ENCODE results near the gene VIT. TPM values are rescaled to one million over a fixed set of nuclear protein-coding genes. Genes with fewer than 3 reads are reported as not detected.

VIT gene
- total RNA-seq, 1 donor from 2014 or later: not detected

DNA sequence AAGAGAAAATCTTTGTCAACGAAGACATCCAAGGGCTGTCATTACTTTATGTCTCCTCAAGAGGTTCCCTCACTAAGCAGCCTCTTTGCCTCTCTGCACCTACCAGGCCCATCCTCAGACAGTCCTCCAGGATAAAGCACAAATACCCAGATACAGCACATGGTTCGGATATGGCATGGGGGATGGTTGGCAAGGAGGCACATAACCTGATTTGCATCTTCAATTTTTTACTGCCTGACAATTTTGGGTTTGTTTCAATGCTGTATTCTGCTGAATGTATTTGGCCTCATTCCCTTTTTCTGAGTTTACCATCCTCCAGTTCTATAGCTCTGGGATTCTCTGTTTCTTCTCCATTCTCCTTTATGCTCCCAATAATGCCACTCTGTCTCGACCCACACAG lies 78.8 kb downstream of the VIT start:
- Histone ChIP-seq H3K27ac (ENCODE audit: low read depth, low read length) (no peak overlapping the region), H3K4me1 (ENCODE audit: insufficient read depth, low read length) (no peaks in the 10 kb centered on the region), H3K4me3 (ENCODE audit: insufficient read depth, low read depth, low read length) (no peak overlapping the region), H3K9me3 (ENCODE audit: insufficient read depth, low read depth, low read length) (no peaks in the 10 kb centered on the region), H4K20me1 (ENCODE audit: insufficient read depth, low read length) (no peaks in the 10 kb centered on the region), H3K36me3 (ENCODE audit: insufficient read depth, low read length) (no peaks in the 10 kb centered on the region), H3K9ac (ENCODE audit: low read length) (no peak overlapping the region), H2AFZ (ENCODE audit: low read depth, low read length) (no peak overlapping the region), H3K79me2 (ENCODE audit: insufficient read depth, low read length) (no peaks in the 10 kb centered on the region), H3K27me3 (ENCODE audit: insufficient read depth, low read length) (no peaks in the 10 kb centered on the region), H3K4me2 (ENCODE audit: low read length) (no peak overlapping the region)
- no peaks in the 10 kb centered on the region for H3K4me1 Mint-ChIP-seq (ENCODE audit: low read depth, unreplicated experiment)
- no peak for TF ChIP-seq EZH2 (IDR thresholded peaks at IDR 0.05; ENCODE audit: insufficient read depth, low read length)
- TF ChIP-seq, protein P1, sequence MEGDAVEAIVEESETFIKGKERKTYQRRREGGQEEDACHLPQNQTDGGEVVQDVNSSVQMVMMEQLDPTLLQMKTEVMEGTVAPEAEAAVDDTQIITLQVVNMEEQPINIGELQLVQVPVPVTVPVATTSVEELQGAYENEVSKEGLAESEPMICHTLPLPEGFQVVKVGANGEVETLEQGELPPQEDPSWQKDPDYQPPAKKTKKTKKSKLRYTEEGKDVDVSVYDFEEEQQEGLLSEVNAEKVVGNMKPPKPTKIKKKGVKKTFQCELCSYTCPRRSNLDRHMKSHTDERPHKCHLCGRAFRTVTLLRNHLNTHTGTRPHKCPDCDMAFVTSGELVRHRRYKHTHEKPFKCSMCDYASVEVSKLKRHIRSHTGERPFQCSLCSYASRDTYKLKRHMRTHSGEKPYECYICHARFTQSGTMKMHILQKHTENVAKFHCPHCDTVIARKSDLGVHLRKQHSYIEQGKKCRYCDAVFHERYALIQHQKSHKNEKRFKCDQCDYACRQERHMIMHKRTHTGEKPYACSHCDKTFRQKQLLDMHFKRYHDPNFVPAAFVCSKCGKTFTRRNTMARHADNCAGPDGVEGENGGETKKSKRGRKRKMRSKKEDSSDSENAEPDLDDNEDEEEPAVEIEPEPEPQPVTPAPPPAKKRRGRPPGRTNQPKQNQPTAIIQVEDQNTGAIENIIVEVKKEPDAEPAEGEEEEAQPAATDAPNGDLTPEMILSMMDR (IDR thresholded peaks at IDR 0.05; ENCODE audit: insufficient read depth, low read depth, low read length): no peak
- DNase-seq (ENCODE audit: low read depth) (no peak), FAIRE-seq (no peak)
- H3K9me3 Mint-ChIP-seq (ENCODE audit: unreplicated experiment): no peaks in the 10 kb centered on the region
- H3K4me3 Mint-ChIP-seq (ENCODE audit: unreplicated experiment): no peak overlapping the region
- H3K27me3 Mint-ChIP-seq (ENCODE audit: low read depth, unreplicated experiment): peaks cover 14% of the 10 kb centered on the region
- H3K36me3 Mint-ChIP-seq (ENCODE audit: low read depth, unreplicated experiment): no peaks in the 10 kb centered on the region
- no peak overlapping the region for H3K27ac Mint-ChIP-seq (ENCODE audit: unreplicated experiment)

DNA sequence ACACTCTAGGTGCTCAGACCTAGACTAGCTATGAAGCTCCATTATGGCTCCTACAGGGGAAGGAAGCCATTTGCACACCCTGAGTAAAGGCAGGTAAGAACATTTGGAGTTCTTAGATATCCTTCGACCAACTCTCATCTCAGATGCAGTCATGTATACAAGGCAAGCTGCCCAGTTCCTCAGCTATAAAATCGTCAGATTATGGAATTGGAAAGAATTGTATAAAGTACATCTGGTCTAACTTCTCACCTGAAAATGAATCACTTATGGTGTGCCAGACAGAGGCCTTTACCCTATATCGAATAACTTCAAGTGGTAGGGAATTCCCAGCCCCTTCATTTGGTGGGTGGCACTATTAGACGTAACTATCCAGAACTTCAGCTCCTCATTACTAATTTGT lies 79.3 kb downstream of the VIT start:
- Mint-ChIP-seq H3K27me3 (ENCODE audit: low read depth, unreplicated experiment) (peaks cover 14% of the 10 kb centered on the region), H3K27ac (ENCODE audit: unreplicated experiment) (no peak overlapping the region)

DNA sequence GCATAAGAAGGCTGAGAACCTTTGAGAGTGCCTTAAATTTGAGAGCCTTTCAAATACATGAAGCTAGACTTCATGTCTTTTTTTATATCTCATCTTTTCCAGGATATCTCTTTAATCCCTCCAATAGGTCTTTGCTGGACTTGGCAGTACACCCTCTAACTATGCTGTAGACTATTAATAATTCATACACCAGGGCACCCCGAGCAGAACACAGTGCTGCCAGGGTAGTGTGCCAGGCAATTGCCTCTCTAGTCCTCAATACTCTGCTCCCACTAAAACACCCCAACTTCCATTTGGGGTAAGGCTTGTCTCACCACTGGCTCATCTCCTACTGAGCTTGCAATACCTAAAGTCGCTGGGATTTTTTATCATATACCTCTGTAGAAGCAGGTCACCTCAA lies 80.8 kb downstream of the VIT start:
- no peak for FAIRE-seq
- Mint-ChIP-seq H3K4me3 (ENCODE audit: unreplicated experiment) (no peak overlapping the region), H3K27ac (ENCODE audit: unreplicated experiment) (no peak overlapping the region), H3K36me3 (ENCODE audit: low read depth, unreplicated experiment) (no peaks in the 10 kb centered on the region), H3K27me3 (ENCODE audit: low read depth, unreplicated experiment) (peaks cover 16% of the 10 kb centered on the region), H3K4me1 (ENCODE audit: low read depth, unreplicated experiment) (no peaks in the 10 kb centered on the region), H3K9me3 (ENCODE audit: unreplicated experiment) (no peaks in the 10 kb centered on the region)
- TF ChIP-seq, protein P1 (IDR thresholded peaks at IDR 0.05; ENCODE audit: insufficient read depth, low read depth, low read length): no peak
- no peak for TF ChIP-seq EZH2 (IDR thresholded peaks at IDR 0.05; ENCODE audit: insufficient read depth, low read length)
- H3K4me2 ChIP-seq (ENCODE audit: low read length): no peak overlapping the region
- H3K4me3 ChIP-seq (ENCODE audit: insufficient read depth, low read depth, low read length): no peak overlapping the region
- no peaks in the 10 kb centered on the region for H4K20me1 ChIP-seq (ENCODE audit: insufficient read depth, low read length)
- no peak overlapping the region for H3K9ac ChIP-seq (ENCODE audit: low read length)
- H3K36me3 ChIP-seq (ENCODE audit: insufficient read depth, low read length): no peaks in the 10 kb centered on the region
- H3K27me3 ChIP-seq (ENCODE audit: insufficient read depth, low read length): no peaks in the 10 kb centered on the region
- H2AFZ ChIP-seq (ENCODE audit: low read depth, low read length): no peak overlapping the region
- no peaks in the 10 kb centered on the region for H3K79me2 ChIP-seq (ENCODE audit: insufficient read depth, low read length)
- no peak overlapping the region for H3K27ac ChIP-seq (ENCODE audit: low read depth, low read length)
- DNase-seq (ENCODE audit: low read depth): no peak
- H3K4me1 ChIP-seq (ENCODE audit: insufficient read depth, low read length): no peaks in the 10 kb centered on the region
- no peaks in the 10 kb centered on the region for H3K9me3 ChIP-seq (ENCODE audit: insufficient read depth, low read depth, low read length)

More for the DNA sequence above, 79.3 kb downstream of the VIT start:
- TF ChIP-seq, protein P1 (IDR thresholded peaks at IDR 0.05; ENCODE audit: insufficient read depth, low read depth, low read length): no peak
- no peak for TF ChIP-seq EZH2 (IDR thresholded peaks at IDR 0.05; ENCODE audit: insufficient read depth, low read length)
- Histone ChIP-seq H3K79me2 (ENCODE audit: insufficient read depth, low read length) (no peaks in the 10 kb centered on the region), H4K20me1 (ENCODE audit: insufficient read depth, low read length) (no peaks in the 10 kb centered on the region), H3K36me3 (ENCODE audit: insufficient read depth, low read length) (no peaks in the 10 kb centered on the region), H3K4me3 (ENCODE audit: insufficient read depth, low read depth, low read length) (no peak overlapping the region), H3K27me3 (ENCODE audit: insufficient read depth, low read length) (no peaks in the 10 kb centered on the region), H3K4me2 (ENCODE audit: low read length) (no peak overlapping the region), H3K27ac (ENCODE audit: low read depth, low read length) (no peak overlapping the region), H3K9ac (ENCODE audit: low read length) (no peak overlapping the region), H2AFZ (ENCODE audit: low read depth, low read length) (no peak overlapping the region), H3K9me3 (ENCODE audit: insufficient read depth, low read depth, low read length) (no peaks in the 10 kb centered on the region), H3K4me1 (ENCODE audit: insufficient read depth, low read length) (no peaks in the 10 kb centered on the region)
- Mint-ChIP-seq H3K9me3 (ENCODE audit: unreplicated experiment) (no peaks in the 10 kb centered on the region), H3K4me1 (ENCODE audit: low read depth, unreplicated experiment) (no peaks in the 10 kb centered on the region), H3K4me3 (ENCODE audit: unreplicated experiment) (no peak overlapping the region), H3K36me3 (ENCODE audit: low read depth, unreplicated experiment) (no peaks in the 10 kb centered on the region)
- FAIRE-seq (no peak), DNase-seq (ENCODE audit: low read depth) (no peak)

Data from astrocyte (in vitro differentiated cells and primary cell).